ENCODE data around the gene LHFPL3.

- no peak for TF ChIP-seq ELF4 (IDR thresholded peaks at IDR 0.05)
- no peak for TF ChIP-seq FOXK2 (IDR thresholded peaks at IDR 0.05)
- no peak for TF ChIP-seq SP1 (IDR thresholded peaks at IDR 0.05)
- TF ChIP-seq TARDBP (IDR thresholded peaks at IDR 0.05), result no peak
- no peak for TF ChIP-seq NFRKB (IDR thresholded peaks at IDR 0.05)
- TF ChIP-seq SUZ12 (IDR thresholded peaks at IDR 0.05), result no peak
- TF ChIP-seq BHLHE40 (IDR thresholded peaks at IDR 0.05; ENCODE audit: borderline replicate concordance), result no peak
- no peak for TF ChIP-seq FOXM1 (IDR thresholded peaks at IDR 0.05; ENCODE audit: borderline replicate concordance)
- TF ChIP-seq FOXA1 (IDR thresholded peaks at IDR 0.05), result no peak
- no peak for TF ChIP-seq ZNF384 (IDR thresholded peaks at IDR 0.05)
- TF ChIP-seq ARNT (IDR thresholded peaks at IDR 0.05), result no peak
Measured at GRCh38 chr7:104299323-104299722, 29.1 kb upstream of the LHFPL3 start.

Measured in HEK293T (cell line).